ENCODE measurements around the gene CHCT1.
"Not testable (repeated sequence)": the region's sequence is repeated elsewhere in the genome, so short reads cannot be mapped to it uniquely, and the experiment has no call there.

CHCT1 gene

DNA sequence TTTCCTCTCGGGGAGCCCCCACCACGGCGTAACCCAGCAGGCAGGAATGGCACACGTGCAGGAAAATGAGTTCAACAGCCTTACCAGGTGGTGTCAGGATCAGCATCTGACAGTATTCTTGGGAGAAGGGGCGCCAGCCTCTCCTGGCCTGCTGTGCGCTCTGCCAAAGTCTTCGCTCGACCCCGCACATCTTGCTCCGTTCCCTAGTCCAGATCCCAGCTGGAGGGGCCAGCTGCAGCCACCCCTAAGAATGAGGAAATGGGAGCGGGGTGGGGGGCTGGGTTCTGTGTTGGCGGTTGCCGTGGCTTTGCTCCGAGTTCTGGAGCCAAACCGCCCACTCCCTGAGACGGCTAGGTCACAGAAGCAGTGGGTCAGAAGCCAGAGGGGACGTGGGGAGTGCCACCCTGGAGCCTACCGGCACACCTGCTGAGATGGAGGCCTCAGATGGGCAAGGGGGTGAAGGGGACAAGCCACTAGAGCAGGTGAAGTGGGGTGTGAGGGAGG lies at the start of gene CHCT1:
Gene CHCT1 (plus strand): TSS at position 328 of the 504 bp plus-strand sequence. CDS start 104 bp downstream, at position 432.
- DNase-seq (ENCODE audit: low read depth): no peak

DNA sequence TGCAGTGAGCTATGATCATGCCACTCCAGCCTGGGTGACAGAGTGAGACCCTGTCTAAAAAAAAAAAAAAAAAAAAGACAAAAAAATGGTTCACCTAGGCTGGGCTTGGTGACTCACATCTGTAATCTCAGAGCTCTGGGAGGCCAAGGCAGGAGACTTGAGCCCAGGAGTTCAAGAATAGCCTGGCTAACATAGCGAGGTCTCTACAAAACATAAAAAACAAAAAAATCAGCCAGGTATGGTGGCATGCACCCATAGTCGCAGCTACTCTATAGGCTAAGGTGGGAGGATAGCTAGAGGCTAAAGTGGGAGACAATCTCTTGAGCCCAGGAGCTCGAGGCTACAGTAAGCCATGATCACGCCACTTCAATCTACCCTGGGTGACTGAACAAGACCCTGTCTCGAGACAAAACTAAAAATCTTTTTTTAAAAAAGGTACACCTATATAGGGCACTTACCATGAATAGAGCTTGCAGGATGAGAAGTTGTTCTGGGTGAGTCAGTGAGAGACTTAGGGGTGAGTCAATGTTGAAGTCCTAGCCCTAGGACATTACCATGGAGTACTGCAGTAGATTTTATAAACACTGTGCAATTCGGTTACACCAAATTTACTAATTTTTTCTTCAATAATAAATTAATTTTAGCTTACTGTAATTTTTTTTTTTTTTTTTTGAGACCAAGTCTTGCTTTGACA lies 49.4 kb upstream of the CHCT1 start:
- peak; percentile 47 for DNase-seq (ENCODE audit: low read depth)

- not testable (repeated sequence) for DNase-seq (ENCODE audit: low read depth)
Observed at GRCh38 chr17:60378187-60378586, 44.1 kb upstream of the CHCT1 start.

DNA sequence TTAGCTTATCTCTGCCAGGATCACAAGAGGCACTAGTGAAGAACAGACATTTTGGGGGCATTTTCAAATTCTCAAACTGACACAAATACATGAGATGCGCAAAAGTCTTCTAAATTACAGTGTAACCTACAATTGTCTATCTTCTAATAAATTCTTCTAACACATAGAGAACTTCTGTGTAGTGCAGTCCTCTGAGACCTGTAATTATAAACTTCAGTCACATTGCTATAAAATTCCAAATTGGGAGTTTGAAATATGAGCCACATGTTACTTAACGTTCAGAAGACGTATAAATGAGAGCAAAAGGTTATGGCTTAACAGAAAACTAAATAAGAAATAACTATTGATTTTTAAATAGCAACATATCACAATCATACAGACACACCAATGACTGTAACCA lies 42.8 kb upstream of the CHCT1 start:
- not testable (repeated sequence) for DNase-seq (ENCODE audit: low read depth)

GRCh38 chr17:60381958-60382357 lies 40.3 kb upstream of the CHCT1 start:
- no peak for DNase-seq (ENCODE audit: low read depth)

GRCh38 chr17:60383379-60383778 lies 38.9 kb upstream of the CHCT1 start:
- DNase-seq (ENCODE audit: low read depth): no peak

DNA sequence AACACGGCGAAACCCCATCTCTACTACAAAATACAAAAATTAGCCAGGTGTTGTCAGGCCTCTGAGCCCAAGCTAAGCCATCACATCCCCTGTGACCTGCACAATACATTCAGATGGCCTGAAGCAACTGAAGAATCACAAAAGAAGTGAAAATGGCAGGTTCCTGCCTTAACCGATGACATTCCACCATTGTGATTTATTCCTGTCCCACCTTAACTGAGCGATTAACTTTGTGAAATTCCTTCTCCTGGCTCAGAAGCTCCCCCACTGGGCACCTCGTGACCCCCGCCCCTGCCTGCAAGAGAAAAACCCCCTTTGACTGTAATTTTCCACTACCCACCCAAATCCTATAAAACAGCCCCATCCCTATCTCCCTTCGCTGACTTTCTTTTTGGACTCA lies 37.4 kb upstream of the CHCT1 start:
- not testable (repeated sequence) for DNase-seq (ENCODE audit: low read depth)

- DNase-seq (ENCODE audit: low read depth): no peak
Observed at GRCh38 chr17:60386147-60387058, 35.9 kb upstream of the CHCT1 start.

- DNase-seq (ENCODE audit: low read depth): no peak
Observed at GRCh38 chr17:60387666-60388065, 34.6 kb upstream of the CHCT1 start.

DNA sequence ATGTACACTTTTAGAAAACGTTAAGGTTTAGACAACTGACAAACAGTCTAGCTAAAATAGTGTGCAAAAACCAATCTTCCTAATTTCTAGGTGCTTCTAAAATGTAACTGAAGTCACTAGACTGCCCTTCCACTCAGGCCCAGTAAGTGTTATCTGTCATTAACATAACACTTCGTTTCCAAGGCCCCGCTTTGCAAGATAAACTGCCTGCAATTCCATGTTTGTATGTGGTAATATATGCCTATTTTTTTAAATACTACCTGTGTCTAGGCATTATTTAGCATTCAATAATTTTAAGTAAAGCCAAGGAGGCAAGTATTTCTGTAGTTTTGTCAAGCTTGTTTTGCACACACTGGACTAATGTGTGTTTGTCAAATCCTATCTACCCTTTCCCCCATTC lies 33.5 kb upstream of the CHCT1 start:
- no peak for DNase-seq (ENCODE audit: low read depth)

GRCh38 chr17:60390186-60390585 lies 32.1 kb upstream of the CHCT1 start:
- DNase-seq (ENCODE audit: low read depth): peak; percentile 71

- peak; percentile 19 for DNase-seq (ENCODE audit: low read depth)
Observed at GRCh38 chr17:60390925-60391470, 31.3 kb upstream of the CHCT1 start.

GRCh38 chr17:60391471-60392041 lies 30.7 kb upstream of the CHCT1 start:
- DNase-seq (ENCODE audit: low read depth): no peak

- peak; percentile 93 for DNase-seq (ENCODE audit: low read depth)
Observed at GRCh38 chr17:60392042-60392844, 30.0 kb upstream of the CHCT1 start, which contains the start of gene USP32. USP32 (minus strand) TSS chr17:60392133; CDS start chr17:60391939, 194 bp downstream.

DNA sequence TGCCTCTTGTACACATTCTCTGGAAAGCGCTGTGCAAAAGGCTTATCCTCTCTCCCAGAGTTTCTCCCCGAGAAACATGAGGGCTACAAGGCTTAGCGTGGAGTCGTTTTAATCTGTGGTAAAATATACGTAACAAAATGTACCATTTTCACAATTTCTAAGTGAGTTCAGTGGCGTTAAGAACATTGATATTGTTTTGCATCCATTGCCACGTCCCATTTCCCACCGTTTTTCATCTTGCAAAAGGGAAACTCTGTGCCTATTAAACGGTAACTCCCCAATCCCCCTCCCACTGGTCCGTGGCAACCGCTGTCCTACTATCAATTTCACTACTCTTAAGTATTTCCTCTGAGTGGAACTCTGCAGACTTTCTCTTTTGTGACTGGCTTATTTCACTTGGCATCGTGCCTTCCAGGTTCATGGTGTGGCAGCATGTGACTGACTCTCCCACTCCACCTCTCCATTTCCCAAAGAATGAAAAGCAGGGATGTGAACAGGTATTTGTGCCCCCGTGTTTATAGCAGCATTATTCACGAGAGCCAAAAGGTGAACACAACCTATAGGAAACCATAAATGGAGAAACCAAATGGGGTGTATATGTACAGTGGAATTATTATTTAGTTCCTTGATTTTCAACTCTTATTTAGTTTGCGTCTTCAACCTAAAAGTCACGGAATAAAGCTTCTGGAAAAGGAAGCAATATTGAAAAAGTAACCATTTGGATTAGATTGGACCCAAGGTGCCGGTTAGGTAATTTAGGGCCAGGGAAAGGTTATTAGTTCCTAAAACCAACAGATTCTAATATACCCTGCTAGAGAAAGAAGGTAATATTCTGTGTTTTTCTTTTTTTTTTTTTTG lies 29.2 kb upstream of the CHCT1 start:
- DNase-seq (ENCODE audit: low read depth): peak; percentile 22

- no peak for DNase-seq (ENCODE audit: low read depth)
Observed at GRCh38 chr17:60393840-60394723, 28.2 kb upstream of the CHCT1 start.

DNA sequence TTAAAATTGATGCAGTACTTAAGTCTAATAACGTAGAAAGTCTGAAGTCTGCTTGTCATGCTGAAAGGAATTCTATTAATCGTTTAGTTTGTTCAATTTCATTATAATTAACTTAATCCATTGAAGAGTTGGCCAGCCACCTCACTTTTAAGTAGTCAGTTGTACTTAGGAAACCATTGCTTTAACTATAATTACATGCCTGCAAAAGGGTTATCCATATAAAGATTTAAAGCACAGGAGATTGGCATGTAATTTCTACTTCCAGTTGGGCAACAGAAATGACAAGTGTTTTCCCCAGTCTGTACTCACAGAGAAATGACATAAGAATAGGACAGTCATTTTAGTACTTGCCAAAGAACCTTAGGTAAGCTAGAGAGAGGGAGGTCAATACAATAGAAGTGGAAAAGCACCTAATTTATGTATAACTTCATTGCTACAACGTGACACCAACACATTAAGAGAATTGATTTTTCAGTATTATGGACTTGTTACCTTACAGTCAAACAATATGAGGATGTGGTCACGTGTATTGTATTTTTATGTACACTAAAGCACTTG lies 26.7 kb upstream of the CHCT1 start:
- no peak for DNase-seq (ENCODE audit: low read depth)

DNA sequence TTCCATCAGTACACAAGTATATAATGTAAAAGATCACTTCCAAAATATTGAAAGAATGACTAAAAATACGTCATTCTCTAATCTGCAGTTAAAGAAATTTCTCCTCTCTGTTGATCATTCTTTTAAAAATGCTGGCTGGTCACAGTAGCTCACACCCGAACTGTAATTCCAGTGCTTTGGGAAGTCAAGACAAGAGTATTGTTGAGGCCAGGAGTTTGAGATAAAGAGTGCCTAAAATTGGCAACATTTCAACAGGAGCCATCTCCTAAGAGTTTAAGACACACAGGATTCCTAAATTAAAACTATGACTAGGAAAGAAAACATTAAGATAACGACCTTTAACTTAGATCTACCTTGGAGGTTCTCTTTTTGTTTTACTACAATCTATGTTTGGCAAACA lies 25.9 kb upstream of the CHCT1 start:
- no peak for DNase-seq (ENCODE audit: low read depth)

Measured in HS-5 (cell line).